ENCODE results near the gene TPD52L2. TPM values are rescaled to one million over a fixed set of nuclear protein-coding genes. Genes with fewer than 3 reads are reported as not detected.
"Not testable (repeated sequence)": the region's sequence is repeated elsewhere in the genome, so short reads cannot be mapped to it uniquely, and the experiment has no call there.

TPD52L2 gene
- total and polyA plus RNA-seq, 7 donors, result 71.7 to 109 (median 84.7) TPM

DNA sequence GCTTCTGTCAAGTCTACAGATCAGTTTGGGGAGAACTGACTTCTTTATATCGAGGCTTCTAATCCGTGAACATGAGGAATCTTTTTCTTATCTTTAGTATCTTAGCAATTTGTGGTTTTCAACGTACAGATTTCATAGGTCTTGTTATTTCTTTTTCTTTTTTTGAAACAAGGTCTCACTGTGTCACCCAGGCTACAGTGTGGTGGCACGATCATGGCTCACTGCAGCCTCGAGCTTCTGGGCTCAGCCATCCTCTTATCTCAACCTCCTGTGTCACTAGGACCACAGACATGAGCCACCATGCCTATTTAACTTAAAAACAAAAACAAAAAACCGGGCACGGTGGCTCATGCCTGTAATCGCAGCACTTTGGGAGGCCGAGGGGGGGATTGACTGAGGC lies 59.2 kb downstream of the TPD52L2 start:
- no peak for TF ChIP-seq POLR2AphosphoS5 (IDR thresholded peaks at IDR 0.05)
- TF ChIP-seq, protein P1, sequence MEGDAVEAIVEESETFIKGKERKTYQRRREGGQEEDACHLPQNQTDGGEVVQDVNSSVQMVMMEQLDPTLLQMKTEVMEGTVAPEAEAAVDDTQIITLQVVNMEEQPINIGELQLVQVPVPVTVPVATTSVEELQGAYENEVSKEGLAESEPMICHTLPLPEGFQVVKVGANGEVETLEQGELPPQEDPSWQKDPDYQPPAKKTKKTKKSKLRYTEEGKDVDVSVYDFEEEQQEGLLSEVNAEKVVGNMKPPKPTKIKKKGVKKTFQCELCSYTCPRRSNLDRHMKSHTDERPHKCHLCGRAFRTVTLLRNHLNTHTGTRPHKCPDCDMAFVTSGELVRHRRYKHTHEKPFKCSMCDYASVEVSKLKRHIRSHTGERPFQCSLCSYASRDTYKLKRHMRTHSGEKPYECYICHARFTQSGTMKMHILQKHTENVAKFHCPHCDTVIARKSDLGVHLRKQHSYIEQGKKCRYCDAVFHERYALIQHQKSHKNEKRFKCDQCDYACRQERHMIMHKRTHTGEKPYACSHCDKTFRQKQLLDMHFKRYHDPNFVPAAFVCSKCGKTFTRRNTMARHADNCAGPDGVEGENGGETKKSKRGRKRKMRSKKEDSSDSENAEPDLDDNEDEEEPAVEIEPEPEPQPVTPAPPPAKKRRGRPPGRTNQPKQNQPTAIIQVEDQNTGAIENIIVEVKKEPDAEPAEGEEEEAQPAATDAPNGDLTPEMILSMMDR (IDR thresholded peaks at IDR 0.05), result no peak
- no peak for TF ChIP-seq POLR2A (IDR thresholded peaks at IDR 0.05)
- TF ChIP-seq EP300 (IDR thresholded peaks at IDR 0.05), result no peak
- intact Hi-C loops (cut with DNase I), result no loop called here
- Histone ChIP-seq H3K4me3 (no peak overlapping the region), H3K27ac (no peak overlapping the region), H3K27me3 (no peaks in the 10 kb centered on the region), H3K9me3 (no peaks in the 10 kb centered on the region), H3K4me1 (no peaks in the 10 kb centered on the region), H3K36me3 (peaks cover 13 to 28% (median 16%) of the 10 kb centered on the region in 4 donors)
- 82 to 88% methylated on average over 9 of the region's 9 CpGs for WGBS, 2 donors
- no peak for DNase-seq

DNA sequence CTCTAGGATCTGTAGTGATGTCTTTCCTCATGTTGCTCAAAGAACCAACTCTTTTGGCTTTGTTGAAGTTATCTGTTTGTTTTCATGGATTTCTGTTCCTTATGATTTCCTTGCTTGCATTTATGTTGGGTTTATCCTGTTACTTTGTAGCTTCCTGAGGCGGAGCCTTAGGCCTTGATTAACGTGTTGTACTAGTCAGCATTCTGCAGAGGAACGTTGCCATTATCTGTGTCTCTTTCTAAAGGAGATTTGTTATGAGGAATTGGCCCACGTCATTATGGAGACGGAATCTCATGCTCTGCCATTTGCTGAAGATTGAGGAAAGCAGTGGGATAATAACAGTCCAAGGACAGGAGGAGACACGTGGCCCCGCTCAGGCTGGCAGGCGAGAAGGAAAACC lies 61.2 kb downstream of the TPD52L2 start:
- H3K4me1 ChIP-seq, result no peaks in the 10 kb centered on the region
- no peaks in the 10 kb centered on the region for H3K27me3 ChIP-seq
- no peak for DNase-seq
- intact Hi-C loops (cut with DNase I), result no loop called here
- no peak overlapping the region for H3K27ac ChIP-seq
- H3K36me3 ChIP-seq, result peaks cover 19 to 43% (median 35%) of the 10 kb centered on the region in 4 donors
- 86 to 90% methylated on average over 8 of the region's 8 CpGs for WGBS, 2 donors
- no peak overlapping the region for H3K4me3 ChIP-seq
- H3K9me3 ChIP-seq, result no peaks in the 10 kb centered on the region
- TF ChIP-seq POLR2AphosphoS5 (IDR thresholded peaks at IDR 0.05) (no peak), EP300 (IDR thresholded peaks at IDR 0.05) (no peak), POLR2A (IDR thresholded peaks at IDR 0.05) (no peak)
- TF ChIP-seq, protein P1 (IDR thresholded peaks at IDR 0.05), result no peak

DNA sequence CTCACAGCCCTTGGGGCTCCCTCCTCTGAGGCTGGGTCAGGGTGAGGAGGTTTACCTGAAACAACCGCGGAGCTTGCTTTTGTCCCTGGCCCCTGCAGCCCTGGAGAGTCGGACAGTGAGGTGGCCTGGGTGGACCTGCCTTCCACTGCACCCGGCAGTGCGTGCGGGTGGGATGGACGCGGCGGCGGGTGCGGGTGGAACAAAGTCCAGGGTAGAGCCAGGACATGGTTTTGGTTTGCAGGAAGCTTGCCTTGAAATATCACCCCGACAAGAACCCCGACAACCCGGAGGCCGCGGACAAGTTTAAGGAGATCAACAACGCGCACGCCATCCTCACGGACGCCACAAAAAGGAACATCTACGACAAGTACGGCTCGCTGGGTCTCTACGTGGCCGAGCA lies 64.0 kb downstream of the TPD52L2 start:
- Histone ChIP-seq H3K27me3 (no peaks in the 10 kb centered on the region), H3K36me3 (peaks cover 29 to 65% (median 48%) of the 10 kb centered on the region in 4 donors), H3K4me1 (no peaks in the 10 kb centered on the region), H3K9me3 (no peaks in the 10 kb centered on the region), H3K4me3 (no peak overlapping the region), H3K27ac (no peak overlapping the region)
- TF ChIP-seq POLR2A (IDR thresholded peaks at IDR 0.05) (no peak), EP300 (IDR thresholded peaks at IDR 0.05) (no peak), POLR2AphosphoS5 (IDR thresholded peaks at IDR 0.05) (no peak)
- TF ChIP-seq, protein P1 (IDR thresholded peaks at IDR 0.05), result no peak
- no peak for DNase-seq
- WGBS, 2 donors, result 98% methylated on average over 26 of the region's 26 CpGs
- intact Hi-C loops (cut with DNase I), result no loop called here

DNA sequence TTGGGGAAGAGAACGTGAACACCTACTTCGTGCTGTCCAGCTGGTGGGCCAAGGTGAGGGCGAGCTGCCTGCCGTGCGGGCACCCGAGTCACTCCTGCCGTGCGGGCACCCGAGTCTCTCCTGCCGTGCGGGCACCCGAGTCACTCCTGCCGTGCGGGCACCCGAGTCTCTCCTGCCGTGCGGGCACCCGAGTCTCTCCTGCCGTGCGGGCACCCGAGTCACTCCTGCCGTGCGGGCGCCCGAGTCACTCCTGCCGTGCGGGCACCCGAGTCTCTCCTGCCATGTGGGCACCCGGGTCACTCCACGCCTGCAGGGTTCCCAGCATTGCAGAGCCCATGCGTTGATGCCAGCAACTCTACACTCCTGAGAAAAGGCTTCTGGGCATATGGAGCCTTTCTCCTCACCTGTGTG lies 64.4 kb downstream of the TPD52L2 start:
- DNase-seq; H3K27me3 ChIP-seq; H3K27ac ChIP-seq; intact Hi-C loops (cut with DNase I); H3K9me3 ChIP-seq; H3K4me1 ChIP-seq; H3K4me3 ChIP-seq: not testable (repeated sequence)
- H3K36me3 ChIP-seq, result peaks cover 29 to 69% (median 50%) of the 10 kb centered on the region in 4 donors
- WGBS, 2 donors, result 96 to 97% methylated on average over 31 of the region's 31 CpGs

DNA sequence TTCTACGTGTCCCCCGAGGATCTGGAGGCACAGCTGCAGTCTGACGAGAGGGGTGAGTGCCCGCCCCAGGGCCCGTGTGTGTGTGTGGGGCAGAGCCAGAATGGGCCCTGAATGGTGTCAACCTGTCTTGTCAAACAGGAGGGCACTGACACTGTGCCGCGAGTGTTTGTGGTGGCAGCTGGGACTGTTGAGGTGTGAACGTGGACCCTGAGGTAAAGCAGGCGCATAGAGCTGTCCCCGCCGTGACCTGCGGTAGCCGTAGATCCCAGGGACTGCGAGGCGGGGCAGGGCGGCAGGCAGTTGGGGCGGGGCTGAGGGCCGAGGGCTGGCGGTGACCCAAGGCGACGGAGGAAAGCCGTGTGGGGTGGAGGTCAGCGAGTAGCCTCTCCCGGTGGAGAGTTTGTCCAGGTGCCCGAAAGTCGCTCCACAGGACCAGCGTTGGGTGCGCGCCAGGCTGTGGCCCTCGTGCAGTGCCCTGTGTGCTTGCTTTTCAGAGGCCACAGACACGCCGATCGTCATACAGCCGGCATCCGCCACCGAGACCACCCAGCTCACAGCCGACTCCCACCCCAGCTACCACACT lies 66.0 kb downstream of the TPD52L2 start:
- Histone ChIP-seq H3K4me3 (no peak overlapping the region), H3K27ac (no peak overlapping the region), H3K9me3 (no peaks in the 10 kb centered on the region), H3K4me1 (no peaks in the 10 kb centered on the region), H3K27me3 (no peaks in the 10 kb centered on the region), H3K36me3 (peaks cover 29 to 85% (median 53%) of the 10 kb centered on the region in 4 donors)
- WGBS, 2 donors, result 56 to 85% methylated on average over 37 of the region's 37 CpGs
- TF ChIP-seq POLR2A (IDR thresholded peaks at IDR 0.05), result no peak
- TF ChIP-seq EP300 (IDR thresholded peaks at IDR 0.05), result no peak
- no peak for TF ChIP-seq POLR2AphosphoS5 (IDR thresholded peaks at IDR 0.05)
- TF ChIP-seq, protein P1 (IDR thresholded peaks at IDR 0.05), result no peak
- intact Hi-C loops (cut with DNase I), result no loop called here
- DNase-seq, result no peak
